GM12875 (cell line): ENCODE measurements around the gene SLC6A3.

Source experiments
- H3K4me3 ChIP-seq: one replicate; pipeline ENCODE4 v1.5.1; 2011; ENCODE audit warnings: low read depth, low read length, control low read depth
- CTCF ChIP-seq: IDR thresholded peaks from 2 replicates; pipeline ENCODE4 v1.5.1; 2011; ENCODE audit warnings: low read depth, mild to moderate bottlenecking, control low read depth, inconsistent platforms, low read length, moderate library complexity, borderline replicate concordance; ENCODE audit not compliant: insufficient read depth

SLC6A3 gene

GRCh38 chr5:1406681-1407640, 38.3 kb downstream of the SLC6A3 start:
- TF ChIP-seq CTCF = no peak
- H3K4me3 ChIP-seq = no peak overlapping the region

- H3K4me3 ChIP-seq = no peak overlapping the region
- TF ChIP-seq CTCF = no peak
These were observed 39.4 kb downstream of the SLC6A3 start for GRCh38 chr5:1405539-1406530.

- H3K4me3 ChIP-seq = no peak overlapping the region
- TF ChIP-seq CTCF = no peak
These were observed 40.1 kb downstream of the SLC6A3 start for GRCh38 chr5:1405121-1405520.

GRCh38 chr5:1404062-1404461, 41.2 kb downstream of the SLC6A3 start:
- no peak for TF ChIP-seq CTCF
- H3K4me3 ChIP-seq = no peak overlapping the region

GRCh38 chr5:1402611-1403255, 42.5 kb downstream of the SLC6A3 start:
- no peak for TF ChIP-seq CTCF
- no peak overlapping the region for H3K4me3 ChIP-seq

GRCh38 chr5:1401536-1402138, 43.6 kb downstream of the SLC6A3 start:
- no peak overlapping the region for H3K4me3 ChIP-seq
- TF ChIP-seq CTCF = no peak
